Activated CD4-positive, alpha-beta T cell treated with anti-CD3 and anti-CD28 coated beads, Interleukin-10, Interleukin-2, amounts not matched to agents 100 ng/mL and 50 ng/mL, durations not matched to agents 16 hours and 8 hours (primary cell): Measurements from ENCODE around the gene PSENEN.
"Not testable (repeated sequence)": the region's sequence is repeated elsewhere in the genome, so short reads cannot be mapped to it uniquely, and the experiment has no call there.

ENCODE experiments used
- DNase-seq: peaks from one replicate; pipeline ENCODE4 v3.0.0-alpha.2; 2020

PSENEN gene

DNA sequence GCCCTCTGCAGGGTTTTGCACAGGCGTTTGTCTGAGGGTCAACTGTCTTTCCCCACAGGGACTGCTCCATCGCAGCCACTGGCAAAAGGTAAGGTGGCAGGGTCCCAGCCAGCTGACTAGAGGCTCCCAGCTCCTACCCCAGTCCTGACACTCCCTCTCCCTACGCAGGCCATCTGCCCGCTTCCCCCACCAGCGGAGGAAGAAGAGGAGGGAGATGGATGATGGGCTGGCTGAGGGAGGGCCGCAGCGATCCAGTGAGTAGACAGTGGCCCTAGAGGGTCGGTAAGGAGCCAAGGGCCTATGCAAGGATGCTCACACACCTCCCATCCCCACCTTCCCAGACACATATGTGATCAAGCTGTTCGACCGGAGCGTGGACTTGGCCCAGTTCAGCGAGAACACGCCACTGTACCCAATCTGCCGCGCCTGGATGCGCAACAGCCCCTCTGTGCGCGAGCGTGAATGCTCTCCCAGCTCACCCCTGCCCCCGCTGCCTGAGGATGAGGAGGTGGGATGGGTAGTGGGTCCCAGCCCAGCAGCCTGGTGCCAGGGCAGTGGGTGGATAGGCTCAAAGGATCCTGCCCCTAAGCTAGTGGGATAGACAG is 7.4 kb downstream of the PSENEN start:
- no peak for DNase-seq

DNA sequence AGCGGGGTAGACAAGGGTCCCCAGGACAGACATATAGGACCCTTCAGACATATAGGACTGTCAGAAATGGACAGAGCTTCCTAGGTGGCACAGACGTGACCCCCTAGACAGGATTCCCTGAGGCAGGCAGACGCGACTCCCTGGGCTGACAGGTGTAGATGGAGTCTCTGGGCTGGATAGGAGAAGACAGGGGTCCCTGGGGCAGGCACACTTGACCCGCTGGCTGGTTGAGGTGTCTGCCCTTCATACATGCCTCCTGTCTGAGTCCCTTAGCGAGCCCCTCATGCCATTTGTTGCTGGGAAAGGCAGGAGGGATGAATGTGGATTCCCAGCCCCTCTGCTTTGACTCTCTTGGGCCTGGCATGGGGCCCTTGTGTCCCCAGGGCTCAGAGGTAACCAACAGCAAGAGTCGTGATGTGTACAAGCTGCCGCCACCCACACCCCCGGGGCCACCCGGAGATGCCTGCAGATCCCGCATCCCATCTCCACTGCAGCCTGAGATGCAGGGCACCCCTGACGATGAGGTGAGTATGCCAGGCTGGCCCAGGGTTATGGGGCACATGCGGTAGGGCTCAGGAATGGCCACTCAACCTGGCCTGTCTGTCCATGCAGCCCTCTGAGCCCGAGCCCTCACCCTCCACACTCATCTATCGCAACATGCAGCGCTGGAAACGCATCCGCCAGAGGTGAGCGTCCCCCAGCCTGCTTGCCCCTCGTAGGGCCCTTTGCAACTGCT is 8.4 kb downstream of the PSENEN start:
- DNase-seq = no peak

DNA sequence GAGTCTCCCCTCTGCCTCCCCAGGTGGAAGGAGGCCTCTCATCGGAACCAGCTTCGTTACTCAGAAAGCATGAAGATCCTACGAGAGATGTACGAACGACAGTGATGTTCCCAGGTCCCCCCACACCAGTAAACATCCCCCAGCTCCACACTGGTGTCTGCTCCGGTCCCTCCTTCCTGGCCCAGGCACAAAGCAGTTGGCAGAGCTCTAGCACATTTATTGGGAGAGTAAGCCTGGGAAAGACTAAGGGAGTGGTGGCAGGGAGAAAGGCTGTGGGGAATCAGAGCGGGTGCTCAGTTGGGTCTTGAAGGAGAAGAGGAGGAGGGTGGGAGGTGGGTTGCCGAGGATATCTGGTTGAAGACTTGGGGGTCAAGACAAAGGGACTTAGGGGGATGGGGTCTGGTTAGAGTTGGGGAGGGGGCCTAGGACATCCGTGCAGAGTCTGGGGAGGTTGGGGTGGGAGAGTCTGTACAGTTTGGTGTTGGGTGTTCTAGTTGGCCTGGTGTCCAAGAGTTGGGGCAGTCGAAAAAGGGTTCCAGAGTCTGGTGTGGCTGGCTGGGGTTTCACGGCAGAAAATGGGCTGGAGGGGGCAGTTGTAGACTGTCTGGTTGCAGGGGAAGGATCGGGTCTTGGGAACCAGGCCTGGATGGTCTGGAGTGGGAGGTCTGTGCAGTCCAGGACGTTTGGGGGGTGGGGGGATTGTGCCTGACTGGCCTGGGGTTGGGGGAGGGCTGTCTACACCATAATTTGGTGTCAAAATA is 9.1 kb downstream of the PSENEN start:
- DNase-seq = no peak

DNA sequence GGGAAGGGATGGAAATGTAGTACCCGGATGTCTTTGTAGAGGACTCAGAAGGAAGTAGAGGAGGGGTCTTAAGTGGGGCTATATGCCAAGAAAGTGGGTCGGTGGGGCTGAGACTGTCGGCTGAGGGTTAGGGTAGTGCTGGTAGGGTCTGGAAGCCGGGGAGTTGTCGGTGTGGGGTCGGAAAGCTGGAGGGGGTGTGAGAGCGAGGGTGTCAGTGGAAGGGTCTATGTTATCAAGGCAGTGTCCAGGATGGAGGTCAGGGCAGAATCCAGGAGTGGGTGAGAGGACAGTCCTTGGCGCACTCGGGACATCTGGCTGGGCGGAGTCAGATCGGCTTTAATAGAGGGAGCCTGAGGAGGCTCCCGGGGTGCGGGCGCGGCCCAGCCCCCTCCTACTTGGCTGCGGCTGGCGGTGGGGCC is 9.7 kb downstream of the PSENEN start:
- DNase-seq = no peak

DNA sequence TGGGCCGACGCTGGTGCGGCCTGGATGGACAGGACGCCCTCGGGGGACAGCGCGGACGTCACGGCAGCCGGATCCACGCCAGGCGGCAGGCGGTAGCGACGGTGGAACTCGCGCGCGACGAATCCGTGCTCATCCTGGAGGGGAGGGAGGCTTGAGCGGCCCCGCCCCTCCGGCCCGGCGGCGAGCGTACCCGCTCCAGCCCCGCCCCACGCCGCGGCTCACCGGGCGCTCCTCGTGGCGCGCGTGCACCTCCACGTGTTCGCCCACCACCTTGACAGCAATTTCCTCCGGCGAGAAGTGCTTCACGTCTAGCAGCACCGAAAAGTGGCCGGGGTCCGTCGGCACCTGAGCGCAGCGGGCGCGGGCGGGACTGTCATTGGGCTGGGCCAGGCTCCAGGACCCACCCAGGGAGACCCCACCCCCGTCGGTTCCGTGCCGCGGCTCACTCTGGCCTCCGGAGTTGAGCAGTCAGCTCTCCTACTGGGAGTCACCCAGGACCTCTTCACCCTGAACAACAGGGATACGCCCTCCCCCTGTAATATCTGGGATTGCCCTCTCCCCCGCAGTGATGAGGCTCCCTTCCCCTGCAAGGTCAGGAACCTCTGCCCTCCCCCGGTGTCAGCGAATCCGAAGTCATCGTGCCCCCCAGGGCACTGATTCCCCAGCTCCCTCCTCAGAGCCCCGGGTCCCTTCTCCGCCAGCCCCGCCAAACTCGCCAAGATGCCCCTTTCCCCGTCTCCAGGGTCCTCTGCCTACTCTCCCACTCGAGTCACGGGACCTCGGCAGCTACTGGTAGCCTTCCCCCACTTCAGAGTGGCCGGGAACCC is 10.3 kb downstream of the PSENEN start:
- DNase-seq = peak; percentile 58

GRCh38 chr19:35756377-35757230 is 11.2 kb downstream of the PSENEN start, which contains the start of gene HSPB6:
Gene HSPB6, minus strand, starts transcription at chr19:35757029. Its CDS starts 21 bp downstream, at chr19:35757008.
- DNase-seq = no peak

- peak; percentile 41 for DNase-seq
These were observed 11.8 kb downstream of the PSENEN start for GRCh38 chr19:35757231-35757748.

DNA sequence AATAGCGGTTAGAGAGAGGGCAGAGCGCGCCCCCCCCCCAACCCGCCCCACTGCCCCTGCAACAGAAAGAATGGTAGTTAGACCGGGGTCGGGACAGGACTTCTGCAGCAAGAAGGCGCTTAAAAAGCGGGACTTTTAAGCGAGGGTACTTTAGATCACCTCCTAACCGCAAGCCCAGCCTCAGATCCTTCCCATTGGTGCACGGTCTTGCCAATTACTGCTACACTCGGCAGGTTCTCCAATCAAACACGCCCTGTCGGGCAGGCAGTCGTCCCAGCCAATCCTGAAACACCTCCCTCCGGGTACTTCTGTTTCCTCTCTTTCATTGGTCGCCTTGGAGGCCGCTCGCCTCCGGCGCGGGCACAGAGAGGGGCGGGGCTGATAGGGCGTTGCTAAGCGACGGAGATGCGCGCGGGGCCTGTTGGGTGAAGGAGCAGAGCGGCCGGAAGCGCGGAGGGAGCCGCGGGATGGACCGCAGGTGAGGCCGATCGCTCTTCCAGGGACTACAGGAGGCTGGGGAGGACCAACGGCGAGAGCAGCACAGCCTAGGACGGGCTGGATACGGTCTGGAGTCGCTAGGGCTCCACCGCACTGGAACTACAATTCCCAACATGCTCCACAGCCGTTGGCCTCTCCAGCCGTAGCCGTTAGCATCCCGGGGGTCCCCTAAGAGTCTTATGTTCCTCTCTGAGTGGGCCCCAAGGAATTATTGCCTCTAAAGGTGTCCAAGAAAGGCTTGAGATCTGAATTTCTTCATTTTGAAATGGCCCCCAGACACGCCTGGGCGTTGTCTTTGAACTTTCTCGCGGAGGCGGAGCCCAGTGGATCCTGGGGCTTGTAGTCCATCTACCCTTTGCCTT is 12.5 kb downstream of the PSENEN start, which contains the start of gene PROSER3:
Gene PROSER3 (plus strand): TSS at position 428 of the 860 bp plus-strand sequence. CDS start 40 bp downstream, at position 468.
- DNase-seq = peak; percentile 100

GRCh38 chr19:35759697-35760096 is 14.2 kb downstream of the PSENEN start:
- DNase-seq = no peak

GRCh38 chr19:35760711-35761349 is 15.4 kb downstream of the PSENEN start:
- no peak for DNase-seq

GRCh38 chr19:35764432-35765315 is 19.2 kb downstream of the PSENEN start:
- no peak for DNase-seq

DNA sequence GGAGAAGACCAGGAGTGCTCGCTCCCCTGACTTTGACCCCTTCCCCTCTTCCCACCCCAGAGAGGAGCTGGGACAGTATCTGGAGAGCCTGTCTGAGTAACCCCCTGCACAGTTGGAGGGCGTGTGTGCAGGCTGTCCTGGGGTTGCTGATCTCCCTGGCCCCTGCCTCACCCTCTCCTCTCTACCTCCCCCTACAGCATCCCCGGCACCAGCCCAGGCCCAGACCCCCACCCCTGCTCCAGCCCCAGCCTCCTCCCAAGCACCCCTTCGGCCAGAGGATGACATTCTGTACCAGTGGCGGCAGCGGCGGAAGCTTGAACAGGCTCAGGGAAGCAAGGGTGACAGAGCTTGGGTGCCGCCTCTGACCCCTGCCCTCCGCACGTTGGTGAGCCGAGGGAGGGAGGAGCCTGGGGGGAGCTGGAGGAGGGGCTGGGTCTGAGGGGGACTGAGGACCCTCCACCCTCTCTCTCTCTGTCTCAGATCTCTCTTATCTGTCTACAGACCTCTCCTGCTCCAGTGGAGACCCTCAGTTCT is 21.2 kb downstream of the PSENEN start:
- no peak for DNase-seq

DNA sequence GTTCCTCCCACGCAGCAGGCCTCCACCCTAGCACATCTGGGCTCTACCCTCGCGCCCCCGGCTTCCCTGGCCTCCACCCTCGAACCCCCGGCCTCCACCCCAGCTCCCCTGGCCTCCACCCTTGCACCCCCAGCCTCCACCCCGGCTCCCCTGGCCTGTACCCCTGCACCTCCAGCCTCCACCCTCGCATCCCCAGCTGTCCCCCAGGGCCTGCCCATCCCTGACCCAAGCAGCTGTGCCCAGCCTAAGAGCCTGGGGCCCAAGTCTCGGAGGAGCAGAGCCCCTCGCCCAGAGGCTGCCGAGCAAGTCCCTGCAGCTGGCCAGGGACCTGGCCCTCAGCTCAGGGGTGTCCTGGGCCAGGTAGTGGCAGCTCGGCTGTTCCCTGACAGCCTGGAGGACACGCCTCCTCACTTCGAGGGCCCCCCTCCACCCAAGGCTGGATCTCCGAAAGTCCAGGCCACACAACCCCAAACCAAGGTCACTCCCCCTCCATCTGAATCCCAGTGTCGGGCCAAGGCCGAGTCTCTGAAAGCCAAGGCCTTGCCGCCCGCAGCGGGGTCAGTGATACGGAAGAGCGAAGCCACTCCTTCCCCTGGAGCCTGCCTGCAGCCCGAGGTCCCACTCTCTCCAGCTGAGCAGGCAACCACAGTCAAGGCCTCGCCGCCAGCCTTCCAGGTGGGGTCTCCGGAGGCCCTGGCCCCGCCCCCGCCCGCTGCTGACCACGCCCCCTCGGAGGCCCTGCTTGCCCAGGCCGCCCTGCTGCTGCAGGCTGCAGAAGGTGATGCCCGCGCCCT is 22.0 kb downstream of the PSENEN start:
- no peak for DNase-seq

DNA sequence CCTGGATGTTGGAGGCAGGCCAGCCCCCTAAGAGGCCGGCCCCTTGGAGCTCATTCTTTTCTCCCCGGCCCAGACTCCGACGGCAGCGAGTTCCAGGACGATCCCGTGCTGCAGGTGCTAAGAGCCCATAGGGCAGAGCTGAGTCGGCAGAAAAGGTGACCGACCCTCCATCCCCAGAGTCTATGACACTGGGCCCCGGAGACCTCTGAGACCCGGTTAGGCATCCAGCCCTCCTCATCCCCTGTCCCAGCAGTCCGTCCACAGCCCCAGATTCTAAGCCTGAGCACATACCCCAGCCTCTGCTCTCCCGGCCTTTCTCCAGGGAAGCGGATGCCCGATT is 22.6 kb downstream of the PSENEN start:
- no peak for DNase-seq

- DNase-seq = not testable (repeated sequence)
These were observed 26.9 kb downstream of the PSENEN start for GRCh38 chr19:35772362-35772761.

DNA sequence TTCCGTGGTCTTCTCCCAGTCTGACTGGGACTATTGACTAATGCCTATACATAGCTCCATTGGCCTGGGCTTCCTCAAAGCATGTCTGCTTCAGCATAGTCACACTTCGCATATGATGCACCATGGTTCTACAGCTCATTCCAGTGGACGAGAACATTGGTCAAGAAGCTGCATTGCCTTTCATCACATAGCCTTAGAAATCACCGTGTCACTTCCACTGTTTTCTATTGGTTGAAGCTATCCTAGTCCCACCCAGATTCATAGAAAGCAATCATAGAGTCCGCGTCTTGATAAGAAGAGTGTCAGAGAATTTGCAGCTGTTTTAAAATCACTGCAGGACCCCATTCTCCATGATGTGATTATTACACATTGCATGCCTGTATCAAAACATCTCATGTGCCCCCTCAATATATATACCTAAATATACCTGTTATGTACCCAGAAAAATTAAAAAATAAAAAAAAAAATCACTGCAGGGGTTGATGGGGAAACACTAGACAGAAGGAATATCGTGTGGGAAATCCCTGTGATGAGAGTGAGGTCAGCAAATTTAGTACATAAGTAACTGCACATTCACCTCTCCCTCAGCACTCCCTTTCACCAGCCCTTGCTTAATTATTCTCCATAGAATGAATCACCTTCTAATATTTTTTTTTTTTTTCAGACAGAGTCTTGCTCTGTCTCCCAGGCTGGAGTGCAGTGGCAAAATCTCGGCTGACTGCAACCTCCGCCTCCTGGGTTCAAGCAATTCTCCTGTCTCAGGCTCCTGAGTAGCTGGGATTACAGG is 27.8 kb downstream of the PSENEN start:
- no peak for DNase-seq
